ENCODE results near the gene PARD3. TPM values are rescaled to one million over a fixed set of nuclear protein-coding genes. Genes with fewer than 3 reads are reported as not detected.

Gene PARD3
- total and polyA plus RNA-seq, 7 donors = 20.2 to 84.4 (median 53.4) TPM

GRCh38 chr10:34792881-34793280 is 22.2 kb downstream of the PARD3 start:
- Histone ChIP-seq H3K27me3 (ENCODE audit: insufficient read depth in 3 of 3, low read length in 2 of 3) (no peaks in the 10 kb centered on the region), H3K4me3 (no peak overlapping the region), H3K4me1 (peaks cover 73% of the 10 kb centered on the region), H3K36me3 (ENCODE audit: insufficient read depth in 1 of 2, low read depth in 1 of 2) (no peaks in the 10 kb centered on the region), H3K9me3 (no peaks in the 10 kb centered on the region), H3K27ac (no peak overlapping the region)
- no peak for TF ChIP-seq CTCF (IDR thresholded peaks at IDR 0.05)
- DNase-seq (no peak), ATAC-seq (no peak)
- WGBS, 3 donors = 75 to 90% (median 79%) methylated on average over 7 of the region's 7 CpGs
- intact Hi-C loops (cut with DNase I) = no loop called here

DNA sequence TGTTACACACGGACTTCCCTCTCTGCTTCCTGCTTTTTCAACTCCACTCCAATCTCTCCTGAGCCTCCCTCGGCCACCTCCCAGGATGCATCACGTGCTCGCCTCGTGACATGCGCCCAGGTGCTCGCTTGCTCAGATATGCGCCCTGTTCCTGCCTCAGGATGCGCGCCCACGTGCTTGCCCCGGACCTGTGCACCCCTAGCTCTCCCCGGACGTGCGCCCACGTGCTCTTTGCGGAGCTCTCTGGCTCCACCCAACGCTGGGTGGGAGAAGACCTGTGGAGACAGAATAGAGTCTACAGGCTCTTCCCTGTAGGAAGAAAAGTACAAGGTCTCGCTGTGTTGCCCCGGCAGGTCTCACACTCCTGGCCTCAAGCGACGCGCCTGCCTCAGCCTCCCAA is 23.1 kb downstream of the PARD3 start:
- no peak overlapping the region for H3K27ac ChIP-seq
- WGBS, 3 donors = 91 to 94% (median 94%) methylated on average over 23 of the region's 23 CpGs
- H3K9me3 ChIP-seq = no peaks in the 10 kb centered on the region
- H3K36me3 ChIP-seq (ENCODE audit: insufficient read depth in 1 of 2, low read depth in 1 of 2) = no peaks in the 10 kb centered on the region
- no peaks in the 10 kb centered on the region for H3K27me3 ChIP-seq (ENCODE audit: insufficient read depth in 3 of 3, low read length in 2 of 3)
- peaks cover 80% of the 10 kb centered on the region for H3K4me1 ChIP-seq
- no peak for TF ChIP-seq CTCF (IDR thresholded peaks at IDR 0.05)
- no peak overlapping the region for H3K4me3 ChIP-seq
- ATAC-seq = no peak
- no peak for DNase-seq
- intact Hi-C loops (cut with DNase I) = no loop called here

DNA sequence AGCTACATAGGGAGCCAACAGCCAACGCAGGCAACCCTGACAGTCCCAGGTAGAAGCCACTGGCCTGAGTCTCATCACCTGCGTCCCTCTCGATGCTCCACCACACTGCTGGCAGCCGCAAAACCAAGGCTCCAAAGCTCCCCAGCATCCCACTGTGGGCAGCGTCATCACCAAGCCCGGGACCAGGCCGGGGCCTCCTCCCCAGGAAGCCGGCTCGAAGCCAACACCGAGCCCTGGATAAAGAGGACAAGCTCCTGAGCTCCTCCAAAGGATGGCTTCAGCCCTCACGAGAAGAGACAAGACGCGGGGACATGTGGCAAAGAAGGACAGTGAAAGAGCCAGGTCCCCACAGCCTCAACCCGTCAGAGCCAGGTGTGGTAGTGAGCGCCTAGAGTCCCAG is 23.9 kb downstream of the PARD3 start:
- Histone ChIP-seq H3K27ac (no peak overlapping the region), H3K27me3 (ENCODE audit: insufficient read depth in 3 of 3, low read length in 2 of 3) (no peaks in the 10 kb centered on the region), H3K9me3 (no peaks in the 10 kb centered on the region), H3K4me3 (no peak overlapping the region), H3K4me1 (peaks cover 85% of the 10 kb centered on the region), H3K36me3 (ENCODE audit: insufficient read depth in 1 of 2, low read depth in 1 of 2) (no peaks in the 10 kb centered on the region)
- DNase-seq (no peak), ATAC-seq (no peak)
- intact Hi-C loops (cut with DNase I) = no loop called here
- TF ChIP-seq CTCF (IDR thresholded peaks at IDR 0.05) = no peak
- WGBS, 3 donors = 93 to 96% (median 95%) methylated on average over 15 of the region's 15 CpGs

DNA sequence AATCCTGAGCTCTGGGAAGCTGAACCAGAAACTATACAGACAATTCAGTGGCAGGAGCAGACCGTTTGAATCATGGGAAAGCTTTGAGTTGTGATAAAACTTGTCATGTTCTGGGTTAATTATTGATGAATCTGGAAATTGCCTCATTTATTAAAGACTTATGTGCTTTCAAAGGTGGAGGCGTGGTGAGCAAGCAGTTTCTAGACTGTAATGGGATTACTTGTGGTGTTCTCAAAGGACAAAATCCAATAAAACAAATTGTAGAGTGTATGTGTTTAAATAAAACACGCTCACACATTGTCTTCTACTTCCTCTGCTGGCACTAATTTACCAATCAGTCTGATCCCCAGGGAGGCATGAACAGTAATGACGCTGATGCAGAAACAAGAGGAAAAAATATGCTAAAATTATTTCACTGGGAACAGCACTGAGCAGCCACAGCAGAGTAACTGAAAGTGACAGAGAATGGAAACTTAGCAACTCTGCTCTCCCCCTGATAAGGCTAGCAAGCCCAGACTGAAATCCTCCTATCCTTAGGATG is 25.1 kb downstream of the PARD3 start:
- TF ChIP-seq CTCF (IDR thresholded peaks at IDR 0.05) = no peak
- no peaks in the 10 kb centered on the region for H3K27me3 ChIP-seq (ENCODE audit: insufficient read depth in 3 of 3, low read length in 2 of 3)
- ATAC-seq (no peak), DNase-seq (no peak)
- H3K4me1 ChIP-seq = peaks cover 91% of the 10 kb centered on the region
- intact Hi-C loops (cut with DNase I) = no loop called here
- no peaks in the 10 kb centered on the region for H3K9me3 ChIP-seq
- no peak overlapping the region for H3K27ac ChIP-seq
- H3K36me3 ChIP-seq (ENCODE audit: insufficient read depth in 1 of 2, low read depth in 1 of 2) = no peaks in the 10 kb centered on the region
- H3K4me3 ChIP-seq = no peak overlapping the region
- WGBS, 3 donors = 51 to 61% (median 56%) methylated on average over 4 of the region's 4 CpGs

- WGBS, 3 donors = 19 to 40% (median 21%) methylated on average over 1 of the region's 1 CpG
- peak overlapping the region; percentile 70 for H3K27ac ChIP-seq
- ATAC-seq = peak; percentile 90 to 95 (median 93)
- DNase-seq = no peak
- no peaks in the 10 kb centered on the region for H3K27me3 ChIP-seq (ENCODE audit: insufficient read depth in 3 of 3, low read length in 2 of 3)
- no peaks in the 10 kb centered on the region for H3K36me3 ChIP-seq (ENCODE audit: insufficient read depth in 1 of 2, low read depth in 1 of 2)
- TF ChIP-seq CTCF (IDR thresholded peaks at IDR 0.05) = no peak
- no peaks in the 10 kb centered on the region for H3K9me3 ChIP-seq
- H3K4me1 ChIP-seq = peaks cover 85% of the 10 kb centered on the region
- intact Hi-C loops (cut with DNase I) = no loop called here
- no peak overlapping the region for H3K4me3 ChIP-seq
These were observed 28.6 kb downstream of the PARD3 start for GRCh38 chr10:34786464-34786863.
